IMR-90 (cell line): ENCODE measurements around the gene CDCA4.

Experiments
- CEBPB ChIP-seq: IDR thresholded peaks from 2 replicates; pipeline ENCODE4 v1.6.1; 2012; ENCODE audit warnings: low read depth, low read length, improper control_type of control experiment
- CTCF ChIP-seq: conservative IDR thresholded peaks from 2 replicates; pipeline ENCODE4 v1.5.1; 2012; ENCODE audit warnings: mild to moderate bottlenecking, low read depth, low read length, improper control_type of control experiment
- MAFK ChIP-seq: IDR thresholded peaks from 2 replicates; pipeline ENCODE4 v1.6.1; 2012; ENCODE audit warnings: low read depth, low read length, improper control_type of control experiment
- RAD21 ChIP-seq: IDR thresholded peaks from 2 replicates; pipeline ENCODE4 v1.6.1; 2012; ENCODE audit warnings: low read length, improper control_type of control experiment
- RFX5 ChIP-seq: IDR thresholded peaks from 2 replicates; pipeline ENCODE4 v1.8.0; 2012; ENCODE audit warnings: low read depth, mild to moderate bottlenecking, low read length, moderate library complexity
- SMC3 ChIP-seq: fragments of 150-350 bp; IDR thresholded peaks from 2 replicates; pipeline ENCODE4 v1.6.1; 2016; ENCODE audit warnings: low read depth, mild to moderate bottlenecking, antibody characterized with exemption, low read length, moderate library complexity
- TF ChIP-seq, protein P1 (sequence below): fragments of 150-350 bp; IDR thresholded peaks from 2 replicates; pipeline ENCODE4 v1.6.1; 2016; ENCODE audit warnings: low read depth, mild to moderate bottlenecking, low read length, moderate library complexity, borderline replicate concordance
- TF ChIP-seq, protein P2 (sequence below): fragments of 150-350 bp; IDR thresholded peaks from 2 replicates; pipeline ENCODE4 v1.6.1; 2017; ENCODE audit warnings: mild to moderate bottlenecking, antibody characterized with exemption, low read length, low read depth

GRCh38 chr14:104969741-104970230 is 51.1 kb downstream of the CDCA4 start:
- TF ChIP-seq MAFK = no peak
- TF ChIP-seq, protein P1, sequence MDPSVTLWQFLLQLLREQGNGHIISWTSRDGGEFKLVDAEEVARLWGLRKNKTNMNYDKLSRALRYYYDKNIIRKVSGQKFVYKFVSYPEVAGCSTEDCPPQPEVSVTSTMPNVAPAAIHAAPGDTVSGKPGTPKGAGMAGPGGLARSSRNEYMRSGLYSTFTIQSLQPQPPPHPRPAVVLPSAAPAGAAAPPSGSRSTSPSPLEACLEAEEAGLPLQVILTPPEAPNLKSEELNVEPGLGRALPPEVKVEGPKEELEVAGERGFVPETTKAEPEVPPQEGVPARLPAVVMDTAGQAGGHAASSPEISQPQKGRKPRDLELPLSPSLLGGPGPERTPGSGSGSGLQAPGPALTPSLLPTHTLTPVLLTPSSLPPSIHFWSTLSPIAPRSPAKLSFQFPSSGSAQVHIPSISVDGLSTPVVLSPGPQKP = no peak
- no peak for TF ChIP-seq CTCF
- TF ChIP-seq RAD21 = no peak
- TF ChIP-seq CEBPB = no peak
- TF ChIP-seq, protein P2, sequence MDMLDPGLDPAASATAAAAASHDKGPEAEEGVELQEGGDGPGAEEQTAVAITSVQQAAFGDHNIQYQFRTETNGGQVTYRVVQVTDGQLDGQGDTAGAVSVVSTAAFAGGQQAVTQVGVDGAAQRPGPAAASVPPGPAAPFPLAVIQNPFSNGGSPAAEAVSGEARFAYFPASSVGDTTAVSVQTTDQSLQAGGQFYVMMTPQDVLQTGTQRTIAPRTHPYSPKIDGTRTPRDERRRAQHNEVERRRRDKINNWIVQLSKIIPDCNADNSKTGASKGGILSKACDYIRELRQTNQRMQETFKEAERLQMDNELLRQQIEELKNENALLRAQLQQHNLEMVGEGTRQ = no peak
- no peak for TF ChIP-seq RFX5
- no peak for TF ChIP-seq SMC3
